ENCODE measurements around the gene ZNF579. TPM values are rescaled to one million over a fixed set of nuclear protein-coding genes. Genes with fewer than 3 reads are reported as not detected.

Gene ZNF579
- polyA plus RNA-seq, 4 donors, result 14.4 to 21.1 (median 18.3) TPM

- no peak for DNase-seq (ENCODE audit: low read depth in 4 of 4, low spot score in 3 of 4)
Measured at GRCh38 chr19:55527197-55528029, 53.2 kb downstream of the ZNF579 start.

Other genes starting within 250 kb of the ZNF579 start
- 10 to 100 TPM; 14.0 to 25.5 (median 16.9) TPM for gene KMT5C, start 241.0 kb downstream of the ZNF579 start, polyA plus RNA-seq (ENCODE audit: insufficient read length in 4 of 4)
- gene COX6B2, start 226.1 kb downstream of the ZNF579 start, polyA plus RNA-seq (ENCODE audit: insufficient read length in 4 of 4), result 1 to 10 TPM in 1 of 4 donors, under 1 TPM in 3; 0.45 to 1.5 (median 0.72) TPM
- gene GARIN5B, start 217.6 kb downstream of the ZNF579 start, polyA plus RNA-seq (ENCODE audit: insufficient read length in 4 of 4), result under 1 TPM; 0.10 to 0.25 (median 0.16) TPM
- gene IL11, start 210.4 kb downstream of the ZNF579 start, polyA plus RNA-seq (ENCODE audit: insufficient read length in 4 of 4), result 1 to 10 TPM; 1.0 to 1.8 (median 1.5) TPM
- under 1 TPM in 2 of 4 donors, not detected in 2; 0.47 to 0.56 TPM for gene TMEM190, start 204.0 kb downstream of the ZNF579 start, polyA plus RNA-seq (ENCODE audit: insufficient read length in 4 of 4)
- gene TMEM238, start 196.6 kb downstream of the ZNF579 start, polyA plus RNA-seq (ENCODE audit: insufficient read length in 4 of 4), result 1 to 10 TPM in 1 of 4 donors, under 1 TPM in 3; 0.22 to 1.6 (median 0.62) TPM
- 1,000 to 10,000 TPM in 1 of 4 donors, 100 to 1,000 TPM in 3; 895 to 1,455 (median 919) TPM for gene RPL28, start 194.9 kb downstream of the ZNF579 start, polyA plus RNA-seq (ENCODE audit: insufficient read length in 4 of 4)
- gene UBE2S, start 173.1 kb downstream of the ZNF579 start, polyA plus RNA-seq (ENCODE audit: insufficient read length in 4 of 4), result 10 to 100 TPM; 42.6 to 69.0 (median 48.9) TPM
- under 1 TPM; 0.10 to 0.14 (median 0.13) TPM for gene SHISA7, start 137.5 kb downstream of the ZNF579 start, polyA plus RNA-seq (ENCODE audit: insufficient read length in 4 of 4)
- 10 to 100 TPM; 35.2 to 54.6 (median 38.7) TPM for gene ISOC2, start 119.2 kb downstream of the ZNF579 start, polyA plus RNA-seq (ENCODE audit: insufficient read length in 4 of 4)
- not detected for gene C19orf85, start 116.1 kb downstream of the ZNF579 start, polyA plus RNA-seq (ENCODE audit: insufficient read length in 4 of 4)
- gene ZNF628, start 104.2 kb downstream of the ZNF579 start, polyA plus RNA-seq (ENCODE audit: insufficient read length in 4 of 4), result 1 to 10 TPM; 3.2 to 5.4 (median 3.6) TPM
- gene NAT14, start 95.7 kb downstream of the ZNF579 start, polyA plus RNA-seq (ENCODE audit: insufficient read length in 4 of 4), result 10 to 100 TPM; 43.6 to 68.7 (median 51.3) TPM
- gene SSC5D, start 92.4 kb downstream of the ZNF579 start, polyA plus RNA-seq (ENCODE audit: insufficient read length in 4 of 4), result 1 to 10 TPM; 1.6 to 2.9 (median 2.3) TPM
- gene SBK2, start 43.7 kb downstream of the ZNF579 start, polyA plus RNA-seq (ENCODE audit: insufficient read length in 4 of 4), result under 1 TPM; 0.62 to 0.97 (median 0.67) TPM
- gene SBK3, start 35.3 kb downstream of the ZNF579 start, polyA plus RNA-seq (ENCODE audit: insufficient read length in 4 of 4), result under 1 TPM in 2 of 4 donors, not detected in 2; 0.13 to 0.28 TPM
- 10 to 100 TPM; 19.6 to 23.0 (median 20.3) TPM for gene FIZ1, start 18.7 kb upstream of the ZNF579 start, polyA plus RNA-seq (ENCODE audit: insufficient read length in 4 of 4)
- 10 to 100 TPM in 1 of 4 donors, 1 to 10 TPM in 3; 7.7 to 12.0 (median 8.8) TPM for gene ZNF524, start 19.4 kb upstream of the ZNF579 start, polyA plus RNA-seq (ENCODE audit: insufficient read length in 4 of 4)
- gene ZNF865, start 24.8 kb upstream of the ZNF579 start, polyA plus RNA-seq (ENCODE audit: insufficient read length in 4 of 4), result 10 to 100 TPM in 1 of 4 donors, 1 to 10 TPM in 3; 7.3 to 12.7 (median 7.8) TPM
- 10 to 100 TPM in 3 of 4 donors, 1 to 10 TPM in 1; 9.2 to 13.5 (median 11.2) TPM for gene ZNF784, start 43.7 kb upstream of the ZNF579 start, polyA plus RNA-seq (ENCODE audit: insufficient read length in 4 of 4)
- gene ZNF580, start 60.2 kb upstream of the ZNF579 start, polyA plus RNA-seq (ENCODE audit: insufficient read length in 4 of 4), result 10 to 100 TPM; 37.9 to 49.7 (median 43.6) TPM
- 10 to 100 TPM; 24.0 to 35.7 (median 25.6) TPM for gene ZNF581, start 62.8 kb upstream of the ZNF579 start, polyA plus RNA-seq (ENCODE audit: insufficient read length in 4 of 4)
- 10 to 100 TPM; 19.5 to 26.7 (median 21.3) TPM for gene CCDC106, start 67.4 kb upstream of the ZNF579 start, polyA plus RNA-seq (ENCODE audit: insufficient read length in 4 of 4)
- gene U2AF2, start 74.2 kb upstream of the ZNF579 start, polyA plus RNA-seq (ENCODE audit: insufficient read length in 4 of 4), result 100 to 1,000 TPM; 178 to 218 (median 182) TPM
- 100 to 1,000 TPM in 3 of 4 donors, 10 to 100 TPM in 1; 90.2 to 163 (median 102) TPM for gene EPN1, start 94.4 kb upstream of the ZNF579 start, polyA plus RNA-seq (ENCODE audit: insufficient read length in 4 of 4)
- under 1 TPM in 1 of 4 donors, not detected in 3; 0.05 TPM for gene NLRP9, start 157.6 kb upstream of the ZNF579 start, polyA plus RNA-seq (ENCODE audit: insufficient read length in 4 of 4)
- gene RFPL4A, start 178.2 kb upstream of the ZNF579 start, polyA plus RNA-seq (ENCODE audit: insufficient read length in 4 of 4), result under 1 TPM in 1 of 4 donors, not detected in 3; 0.10 TPM
- under 1 TPM in 1 of 4 donors, not detected in 3; 0.30 TPM for gene RFPL4AL1, start 188.3 kb upstream of the ZNF579 start, polyA plus RNA-seq (ENCODE audit: insufficient read length in 4 of 4)

Measured in right renal pelvis (tissue), 4 donors.